SK-N-SH (cell line): ENCODE data around the gene ALDOB. TPM values are rescaled to one million over a fixed set of nuclear protein-coding genes. Genes with fewer than 3 reads are reported as not detected.

Experiments
- CHD2 ChIP-seq: fragments of 150-350 bp; IDR thresholded peaks from 2 replicates; pipeline ENCODE4 v1.6.1; 2018; ENCODE audit warnings: low read length; ENCODE audit not compliant: partially characterized antibody
- FOSL2 ChIP-seq: IDR thresholded peaks from 2 replicates; pipeline ENCODE4 v1.4.0; 2012; ENCODE audit warnings: low read depth, mild to moderate bottlenecking, moderate library complexity, borderline replicate concordance
- FOXJ3 ChIP-seq: sonication (generic); formaldehyde crosslinking; IDR thresholded peaks from 2 replicates; pipeline ENCODE4 v1.5.1; 2020; ENCODE audit warnings: mild to moderate bottlenecking, missing genetic modification reagents
- GABPA ChIP-seq: IDR thresholded peaks from 2 replicates; pipeline ENCODE4 v1.4.0; 2012; ENCODE audit warnings: low read depth, mild to moderate bottlenecking
- GATA2 ChIP-seq: sonication (generic); formaldehyde crosslinking; IDR thresholded peaks from 2 replicates; pipeline ENCODE4 v1.5.0; 2020; ENCODE audit warnings: mild to moderate bottlenecking, missing genetic modification reagents
- IRF3 ChIP-seq: fragments of 150-350 bp; IDR thresholded peaks from 2 replicates; pipeline ENCODE4 v1.6.1; 2016; ENCODE audit warnings: mild to moderate bottlenecking, low read depth, low read length
- MXI1 ChIP-seq: IDR thresholded peaks from 2 replicates; pipeline ENCODE4 v1.6.1; 2012; ENCODE audit warnings: mild to moderate bottlenecking, low read depth, low read length, improper control_type of control experiment
- POLR2AphosphoS5 ChIP-seq: IDR thresholded peaks from 2 replicates; pipeline ENCODE4 v1.6.1; 2012; ENCODE audit warnings: low read depth, low read length
- RCOR1 ChIP-seq: fragments of 150-350 bp; IDR thresholded peaks from 2 replicates; pipeline ENCODE4 v1.6.1; 2017; ENCODE audit warnings: antibody characterized with exemption, low read length
- REST ChIP-seq: IDR thresholded peaks from 2 replicates; pipeline ENCODE4 v1.6.1; 2012; ENCODE audit warnings: mild to moderate bottlenecking, low read depth, low read length, moderate library complexity
- RXRA ChIP-seq: IDR thresholded peaks from 2 replicates; pipeline ENCODE4 v1.4.0; 2012; ENCODE audit warnings: low read depth, mild to moderate bottlenecking, borderline replicate concordance
- TAF1 ChIP-seq: IDR thresholded peaks from 2 replicates; pipeline ENCODE4 v1.6.1; 2012; ENCODE audit warnings: low read depth, mild to moderate bottlenecking, low read length, moderate library complexity, borderline replicate concordance
- TCF12 ChIP-seq: IDR thresholded peaks from 2 replicates; pipeline ENCODE4 v1.4.0; 2012
- TEAD4 ChIP-seq: IDR thresholded peaks from 2 replicates; pipeline ENCODE4 v1.4.0; 2012; ENCODE audit warnings: mild to moderate bottlenecking, borderline replicate concordance; ENCODE audit not compliant: insufficient read depth
- polyA plus RNA-seq, 3 experiments: library from polyadenylated mRNA; depleted of rRNA; stranded (reverse); fragments of >200 nt; gene quantifications; 2 replicates each; pipeline ENCODE4 v1.2.3, GENCODE V29; 2012
- TF ChIP-seq, protein P1 (sequence below): IDR thresholded peaks from 2 replicates; pipeline ENCODE4 v1.4.0; 2012; ENCODE audit warnings: low read depth
- TF ChIP-seq, protein P2 (sequence below): IDR thresholded peaks from 2 replicates; pipeline ENCODE4 v1.4.0; 2012; ENCODE audit warnings: low read depth, borderline replicate concordance
- TF ChIP-seq, protein P3 (sequence below): IDR thresholded peaks from 2 replicates; pipeline ENCODE4 v1.4.0; 2012; ENCODE audit warnings: low read depth, borderline replicate concordance

ALDOB gene
- polyA plus RNA-seq, 1 of the 3 experiments (the other 2 are of a cell fraction): not detected

DNA sequence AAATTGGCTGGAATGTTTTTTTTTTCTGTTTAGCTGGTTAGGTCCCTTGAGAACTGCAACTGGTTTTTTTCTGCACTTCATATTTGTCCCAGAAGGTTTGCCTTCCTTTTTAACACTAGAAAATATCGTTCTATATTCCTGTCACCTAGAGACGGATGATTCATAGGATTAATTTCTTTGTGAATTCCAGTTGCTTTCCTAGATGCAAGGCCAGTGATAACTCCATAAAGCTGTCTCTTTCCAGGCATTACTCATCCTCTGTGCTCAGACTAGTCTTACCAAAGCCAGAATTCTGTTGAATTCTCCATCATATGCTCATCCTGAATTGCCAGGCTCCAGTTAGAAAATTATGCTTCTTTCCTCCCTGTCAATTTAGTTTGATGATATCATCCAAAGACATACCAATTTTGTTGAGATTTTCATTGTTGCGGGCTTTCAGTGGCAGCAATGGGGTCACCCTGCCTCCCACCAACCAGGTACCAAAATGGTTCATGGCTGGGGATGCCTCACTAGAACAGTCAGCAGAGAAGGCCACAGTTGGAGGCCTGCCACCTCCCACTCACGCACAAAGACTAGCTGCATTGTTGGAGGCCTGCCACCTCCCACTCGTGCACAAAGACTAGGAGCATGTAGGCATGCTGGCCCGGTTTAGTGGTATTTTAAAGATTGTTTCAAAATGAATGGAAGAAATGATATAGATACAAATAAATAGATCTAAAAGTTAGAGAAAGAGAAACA, 59.3 kb downstream of the ALDOB start (continued):
- no peak for TF ChIP-seq IRF3
- TF ChIP-seq CHD2: no peak
- no peak for TF ChIP-seq TAF1
- TF ChIP-seq, protein P1, sequence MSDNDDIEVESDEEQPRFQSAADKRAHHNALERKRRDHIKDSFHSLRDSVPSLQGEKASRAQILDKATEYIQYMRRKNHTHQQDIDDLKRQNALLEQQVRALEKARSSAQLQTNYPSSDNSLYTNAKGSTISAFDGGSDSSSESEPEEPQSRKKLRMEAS: peak; percentile 47
- no peak for TF ChIP-seq MXI1
- 0 out of 2 replicates have a peak, but pooled peaks have one; percentile 13 for TF ChIP-seq RXRA
- no peak for TF ChIP-seq GATA2 (CRISPR knock-in tag)
- peak; percentile 87 for TF ChIP-seq FOSL2
- TF ChIP-seq FOXJ3: no peak
- peak; percentile 33; the same call in 1 of the 2 replicates for TF ChIP-seq POLR2AphosphoS5
- TF ChIP-seq, protein P2, sequence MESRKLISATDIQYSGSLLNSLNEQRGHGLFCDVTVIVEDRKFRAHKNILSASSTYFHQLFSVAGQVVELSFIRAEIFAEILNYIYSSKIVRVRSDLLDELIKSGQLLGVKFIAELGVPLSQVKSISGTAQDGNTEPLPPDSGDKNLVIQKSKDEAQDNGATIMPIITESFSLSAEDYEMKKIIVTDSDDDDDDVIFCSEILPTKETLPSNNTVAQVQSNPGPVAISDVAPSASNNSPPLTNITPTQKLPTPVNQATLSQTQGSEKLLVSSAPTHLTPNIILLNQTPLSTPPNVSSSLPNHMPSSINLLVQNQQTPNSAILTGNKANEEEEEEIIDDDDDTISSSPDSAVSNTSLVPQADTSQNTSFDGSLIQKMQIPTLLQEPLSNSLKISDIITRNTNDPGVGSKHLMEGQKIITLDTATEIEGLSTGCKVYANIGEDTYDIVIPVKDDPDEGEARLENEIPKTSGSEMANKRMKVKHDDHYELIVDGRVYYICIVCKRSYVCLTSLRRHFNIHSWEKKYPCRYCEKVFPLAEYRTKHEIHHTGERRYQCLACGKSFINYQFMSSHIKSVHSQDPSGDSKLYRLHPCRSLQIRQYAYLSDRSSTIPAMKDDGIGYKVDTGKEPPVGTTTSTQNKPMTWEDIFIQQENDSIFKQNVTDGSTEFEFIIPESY: no peak
- TF ChIP-seq RCOR1: no peak
- peak; percentile 60 for TF ChIP-seq TCF12
- TF ChIP-seq GABPA: no peak
- TF ChIP-seq, protein P3, sequence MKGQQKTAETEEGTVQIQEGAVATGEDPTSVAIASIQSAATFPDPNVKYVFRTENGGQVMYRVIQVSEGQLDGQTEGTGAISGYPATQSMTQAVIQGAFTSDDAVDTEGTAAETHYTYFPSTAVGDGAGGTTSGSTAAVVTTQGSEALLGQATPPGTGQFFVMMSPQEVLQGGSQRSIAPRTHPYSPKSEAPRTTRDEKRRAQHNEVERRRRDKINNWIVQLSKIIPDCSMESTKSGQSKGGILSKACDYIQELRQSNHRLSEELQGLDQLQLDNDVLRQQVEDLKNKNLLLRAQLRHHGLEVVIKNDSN: no peak
- TF ChIP-seq TEAD4: peak; percentile 58; the same call in 1 of the 2 replicates
- TF ChIP-seq REST: peak; percentile 33; the same call in 1 of the 2 replicates
